Epithelial cell of proximal tubule (primary cell): Measurements from ENCODE around the gene CXCL12. TPM values are rescaled to one million over a fixed set of nuclear protein-coding genes. Genes with fewer than 3 reads are reported as not detected.

Experiments
- DNase-seq: peaks from one replicate; pipeline ENCODE4 v3.0.0-alpha.2; 2011; ENCODE audit warnings: low read depth
- H3K4me3 ChIP-seq: 2 replicates; pipeline ENCODE4 v1.5.1; 2011; ENCODE audit warnings: low read depth, mild to moderate bottlenecking, low read length
- total RNA-seq: library from RNA; depleted of rRNA; stranded (reverse); fragments of >200 nt; gene quantifications from 2 replicates; pipeline ENCODE4 v1.2.3, GENCODE V29; 2015
- TF ChIP-seq, protein P1 (sequence below): conservative IDR thresholded peaks from 2 replicates; pipeline ENCODE4 v1.5.1; 2012; ENCODE audit warnings: low read depth, mild to moderate bottlenecking, low read length

The CXCL12 gene
- total RNA-seq, 1 donor from 2014 or later = 0.46 TPM

DNA sequence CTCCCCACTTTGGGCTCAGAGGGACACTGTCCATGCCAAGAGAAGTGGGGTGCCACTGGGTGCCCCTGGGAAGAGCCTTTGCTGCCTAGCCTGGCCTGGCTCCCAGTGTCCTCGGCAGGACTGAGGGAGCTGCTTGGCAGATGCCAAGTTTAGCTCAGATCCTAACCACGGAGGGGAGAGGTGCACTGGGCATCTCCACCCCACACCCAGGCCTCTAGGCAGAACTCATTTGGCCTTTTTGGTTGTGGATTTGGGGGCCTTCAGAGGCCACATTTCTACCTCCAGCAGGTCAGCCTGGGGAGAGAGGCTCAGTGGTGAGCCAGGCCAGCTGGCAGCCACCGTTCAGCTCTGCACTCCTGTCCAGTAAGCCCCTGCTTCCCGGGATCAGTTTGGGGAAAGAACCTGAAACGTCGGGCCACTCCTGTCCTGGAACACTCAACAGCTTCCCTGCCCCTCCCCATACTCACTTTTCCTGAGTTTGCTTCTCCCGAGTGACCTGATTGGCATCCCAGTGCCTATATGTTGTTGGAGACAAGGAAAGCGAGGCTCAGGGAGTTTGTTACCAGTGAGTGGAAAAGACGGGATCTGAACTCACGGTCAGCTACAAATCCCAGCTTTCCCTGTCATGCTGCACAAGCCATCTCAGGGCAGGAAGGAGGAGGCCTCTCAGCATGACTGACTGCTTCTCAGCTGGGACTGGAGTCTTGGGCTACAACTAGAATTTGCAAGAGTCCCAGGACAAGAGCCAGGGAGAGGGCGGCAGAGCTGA lies 11.2 kb upstream of the CXCL12 start:
- no peak overlapping the region for H3K4me3 ChIP-seq
- TF ChIP-seq, protein P1, sequence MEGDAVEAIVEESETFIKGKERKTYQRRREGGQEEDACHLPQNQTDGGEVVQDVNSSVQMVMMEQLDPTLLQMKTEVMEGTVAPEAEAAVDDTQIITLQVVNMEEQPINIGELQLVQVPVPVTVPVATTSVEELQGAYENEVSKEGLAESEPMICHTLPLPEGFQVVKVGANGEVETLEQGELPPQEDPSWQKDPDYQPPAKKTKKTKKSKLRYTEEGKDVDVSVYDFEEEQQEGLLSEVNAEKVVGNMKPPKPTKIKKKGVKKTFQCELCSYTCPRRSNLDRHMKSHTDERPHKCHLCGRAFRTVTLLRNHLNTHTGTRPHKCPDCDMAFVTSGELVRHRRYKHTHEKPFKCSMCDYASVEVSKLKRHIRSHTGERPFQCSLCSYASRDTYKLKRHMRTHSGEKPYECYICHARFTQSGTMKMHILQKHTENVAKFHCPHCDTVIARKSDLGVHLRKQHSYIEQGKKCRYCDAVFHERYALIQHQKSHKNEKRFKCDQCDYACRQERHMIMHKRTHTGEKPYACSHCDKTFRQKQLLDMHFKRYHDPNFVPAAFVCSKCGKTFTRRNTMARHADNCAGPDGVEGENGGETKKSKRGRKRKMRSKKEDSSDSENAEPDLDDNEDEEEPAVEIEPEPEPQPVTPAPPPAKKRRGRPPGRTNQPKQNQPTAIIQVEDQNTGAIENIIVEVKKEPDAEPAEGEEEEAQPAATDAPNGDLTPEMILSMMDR = no peak
- no peak for DNase-seq

DNA sequence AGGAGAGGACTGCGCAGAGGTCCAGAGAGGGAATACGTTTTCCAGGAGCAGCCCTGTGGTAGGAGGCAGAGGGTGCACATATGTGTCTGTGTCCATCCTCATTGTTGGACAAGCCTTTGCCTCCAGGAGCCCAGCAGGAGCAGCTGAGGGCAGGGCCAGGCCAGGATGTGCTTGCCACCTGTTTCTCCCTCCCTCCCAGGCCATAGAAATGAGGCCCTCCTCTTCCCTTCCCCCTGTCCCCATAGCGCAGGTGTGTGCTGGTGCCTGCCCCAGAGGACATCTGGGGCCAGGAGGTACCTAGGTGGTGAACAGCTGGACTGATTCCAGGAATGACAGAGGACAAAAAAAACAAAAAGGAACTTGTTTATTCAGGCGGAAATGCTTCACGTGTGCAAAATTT lies 10.5 kb upstream of the CXCL12 start:
- no peak for DNase-seq
- TF ChIP-seq, protein P1 = no peak
- no peak overlapping the region for H3K4me3 ChIP-seq

DNA sequence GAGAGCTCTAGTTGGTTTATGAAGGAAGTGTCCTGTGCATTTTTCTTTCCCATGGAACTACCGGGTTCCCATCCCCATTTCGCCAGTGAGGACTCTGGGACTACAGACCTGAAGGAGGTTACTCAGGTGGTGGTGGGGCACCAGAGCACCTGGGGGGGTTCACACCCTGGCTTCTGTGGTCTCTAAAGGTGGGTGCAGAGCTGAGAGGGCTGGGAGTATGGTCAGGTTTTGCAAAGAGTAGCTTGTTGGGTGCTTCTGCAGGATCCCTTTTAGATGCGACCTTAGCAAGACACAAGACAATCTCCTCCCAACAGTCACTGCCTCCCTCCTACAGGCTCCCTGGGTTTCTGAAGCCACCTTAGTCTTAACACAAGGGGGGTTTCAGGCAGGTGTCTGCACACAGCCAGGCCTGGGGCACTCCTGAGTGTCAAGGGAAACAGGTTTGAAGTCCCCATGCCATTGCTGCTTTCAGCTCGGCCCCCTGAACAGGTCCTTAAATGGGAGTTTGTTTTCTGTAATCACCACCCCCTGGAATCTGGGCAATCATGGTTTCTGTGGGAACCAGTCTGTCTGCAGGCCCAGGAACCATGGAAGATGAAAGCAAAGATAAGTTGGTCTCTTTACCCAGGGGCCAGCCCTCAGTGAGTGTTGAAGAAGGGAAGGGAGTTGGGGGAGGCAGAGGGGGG lies 9.9 kb upstream of the CXCL12 start:
- H3K4me3 ChIP-seq = no peak overlapping the region
- no peak for DNase-seq
- TF ChIP-seq, protein P1 = no peak

DNA sequence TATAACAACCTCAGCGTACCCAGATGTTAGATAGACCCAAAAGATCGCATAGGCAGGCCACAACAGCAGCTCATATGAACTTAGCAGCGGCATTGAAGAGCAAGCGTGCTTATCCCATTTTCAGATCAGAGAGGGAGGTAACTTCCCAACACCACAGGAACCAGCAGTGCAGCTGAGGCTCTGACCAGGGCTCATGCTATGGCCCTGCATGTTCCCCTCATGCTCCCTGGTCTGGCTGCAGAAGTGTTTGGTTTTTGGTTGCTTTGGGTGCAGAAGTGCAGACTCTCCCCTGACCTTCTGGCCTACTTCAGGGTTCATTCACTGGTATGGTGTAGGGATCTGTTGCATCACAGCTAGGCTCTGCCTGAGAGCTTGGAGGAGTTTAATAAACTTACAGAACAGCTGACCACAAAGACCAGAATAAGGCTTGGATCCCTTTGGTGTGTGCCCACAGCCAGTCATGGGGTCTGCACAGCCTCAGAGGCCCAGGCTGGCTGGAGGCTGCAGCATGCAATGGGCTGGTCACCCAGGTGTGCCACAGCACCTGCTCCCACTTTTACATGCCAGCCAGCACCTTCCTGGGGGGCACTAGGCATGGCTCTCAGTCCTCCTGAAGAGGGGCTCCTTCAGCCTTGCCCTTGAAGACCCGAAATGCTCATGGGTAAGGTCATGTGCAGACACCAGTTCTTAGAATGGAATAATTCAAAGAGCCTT lies 9.1 kb upstream of the CXCL12 start:
- H3K4me3 ChIP-seq = no peak overlapping the region
- TF ChIP-seq, protein P1 = no peak
- DNase-seq = no peak

DNA sequence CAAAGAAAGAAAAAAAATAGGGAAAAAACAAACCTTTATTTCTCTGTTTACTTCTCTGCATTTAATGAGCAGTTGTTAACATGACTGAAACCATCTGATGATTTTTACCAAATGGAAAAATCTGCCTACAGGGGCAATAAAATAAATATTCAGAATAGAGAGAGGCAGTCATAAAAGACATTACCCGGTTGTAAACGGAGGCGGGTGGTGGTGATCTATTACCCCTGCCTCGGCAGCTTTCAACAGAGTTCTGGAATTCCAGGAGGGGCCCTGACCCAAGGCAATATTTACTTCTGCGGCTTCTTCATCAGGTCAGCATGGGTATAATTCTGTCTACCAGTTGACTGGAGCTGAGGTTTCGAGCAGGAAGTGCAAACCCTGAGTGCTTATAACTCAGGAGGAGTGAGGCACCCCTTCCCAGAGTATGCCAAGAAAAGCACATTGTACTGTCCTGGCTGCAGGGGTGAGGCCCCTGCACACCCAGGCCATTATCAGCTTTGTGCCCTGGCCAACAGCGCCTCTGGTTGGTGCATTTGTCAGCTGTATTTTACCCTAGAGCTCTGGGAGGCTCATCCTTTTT lies 8.2 kb upstream of the CXCL12 start:
- TF ChIP-seq, protein P1 = no peak
- no peak for DNase-seq

DNA sequence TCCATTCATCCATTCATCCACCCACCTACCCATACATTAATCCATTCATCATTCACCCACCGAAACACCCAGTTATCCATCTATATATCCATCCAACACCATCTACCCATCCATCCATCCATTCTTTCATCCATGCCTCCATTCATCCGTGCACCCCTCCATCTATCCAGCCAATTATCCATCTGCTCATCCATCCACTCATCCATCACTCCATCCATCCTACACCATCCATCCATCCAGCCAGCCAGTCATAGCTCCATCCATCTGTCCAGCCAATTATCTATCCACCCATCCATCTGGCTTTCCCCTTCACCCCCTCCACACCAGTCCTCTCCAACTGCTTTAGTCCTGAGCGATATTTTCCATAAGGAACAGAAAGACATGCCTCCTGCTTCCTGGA lies 7.5 kb upstream of the CXCL12 start:
- no peak for DNase-seq
- TF ChIP-seq, protein P1 = no peak
- no peak overlapping the region for H3K4me3 ChIP-seq

More for the DNA sequence above, 8.2 kb upstream of the CXCL12 start:
- no peak overlapping the region for H3K4me3 ChIP-seq
